GM12878 (cell line): ENCODE measurements around the gene CTSK. TPM values are rescaled to one million over a fixed set of nuclear protein-coding genes. Genes with fewer than 3 reads are reported as not detected.

Experiments
- ATAC-seq: fragments of 200-7000 bp; cut with Tn5 transposase; 3 replicates; pipeline ENCODE4 v1.9.1; 2020; ENCODE audit warnings: mild to moderate bottlenecking, moderate library complexity
- BruUV-seq: library from RNA; stranded (reverse); fragments of 400-500 nt; replicated peaks from 2 replicates; lab custom pipeline; 2021; lab: Mats Ljungman, UMichigan
- CTCF ChIA-PET: fragments of 300-600 bp; sonication (Branson Sonifier 250); formaldehyde crosslinking; extraction: SDS; loops from one replicate; lab custom pipeline; 2021; ENCODE audit warnings: inconsistent platforms; lab: Yijun Ruan, JAX
- POLR2A ChIA-PET: fragments of 350-600 bp; formaldehyde crosslinking; extraction: SDS; loops from one replicate; lab custom pipeline; 2021; ENCODE audit warnings: inconsistent platforms; lab: Charles Lee
- RAD21 ChIA-PET: fragments of 300-600 bp; sonication (Branson Sonifier 250); formaldehyde crosslinking; loops from one replicate; lab custom pipeline; 2023; ENCODE audit warnings: antibody characterized with exemption; ENCODE audit not compliant: unreplicated experiment; lab: Charles Lee
- SMC1A ChIA-PET: fragments of 300-600 bp; sonication (Branson Sonifier 250); formaldehyde crosslinking; loops from one replicate; lab custom pipeline; 2023; ENCODE audit not compliant: unreplicated experiment, uncharacterized antibody; lab: Charles Lee
- DNase-seq: peaks from one replicate; pipeline ENCODE4 v3.0.0-alpha.2; 2011; ENCODE audit warnings: low read depth, low spot score
- FAIRE-seq: peaks from 3 replicates; lab custom pipeline; 2011; peaks lifted over from hg19 to GRCh38; lab: Jason Lieb, UNC
- H2AFZ ChIP-seq: 2 replicates; pipeline ENCODE4 v1.6.0; 2011; ENCODE audit warnings: low read depth, low read length, control low read depth; ENCODE audit not compliant: control insufficient read depth
- H3K27ac ChIP-seq: 2 replicates; pipeline ENCODE4 v1.5.1; 2011; ENCODE audit warnings: control low read depth; ENCODE audit not compliant: control insufficient read depth, insufficient read depth
- H3K27me3 ChIP-seq, 2 experiments: replicated peaks in 1 of 2; 2 replicates each; pipeline versions ENCODE4 v1.6.0 to v1.6.1; 2011; ENCODE audit warnings: low read length in 1 of 2; ENCODE audit not compliant: control insufficient read depth in 2 of 2, insufficient read depth in 2 of 2
- H3K36me3 ChIP-seq, 2 experiments: 2 replicates each; pipeline ENCODE4 v1.5.1; 2011; ENCODE audit warnings: low read length in 1 of 2; ENCODE audit not compliant: control insufficient read depth in 2 of 2, insufficient read depth in 2 of 2
- H3K4me1 ChIP-seq: 2 replicates; pipeline ENCODE4 v1.6.1; 2011; ENCODE audit warnings: mild to moderate bottlenecking, low read length, moderate library complexity, mixed read lengths; ENCODE audit not compliant: control insufficient read depth, insufficient read depth
- H3K4me2 ChIP-seq: 2 replicates; pipeline ENCODE4 v1.6.0; 2011; ENCODE audit warnings: control low read depth; ENCODE audit not compliant: control insufficient read depth, insufficient read depth
- H3K4me3 ChIP-seq: fragments of 200-600 bp; sonication (generic); 2 replicates; pipeline ENCODE4 v1.5.1; 2016
- H3K79me2 ChIP-seq: 2 replicates; pipeline ENCODE4 v1.6.0; 2011; ENCODE audit warnings: low read length; ENCODE audit not compliant: control insufficient read depth, insufficient read depth
- H3K9ac ChIP-seq: 2 replicates; pipeline ENCODE4 v1.8.0; 2011; ENCODE audit warnings: low read length, control low read depth, mixed read lengths; ENCODE audit not compliant: control insufficient read depth, insufficient read depth
- H3K9me3 ChIP-seq: replicated peaks from 3 replicates; pipeline ENCODE4 v1.5.1; 2011; ENCODE audit warnings: mild to moderate bottlenecking, low read length; ENCODE audit not compliant: control insufficient read depth, insufficient read depth
- H4K20me1 ChIP-seq: 2 replicates; pipeline ENCODE4 v1.6.0; 2011; ENCODE audit not compliant: control insufficient read depth, insufficient read depth
- BHLHE40 ChIP-seq, 2 experiments: fragments of 450-650 bp in 1 of 2; IDR thresholded peaks; 2 replicates each; pipeline ENCODE4 v1.6.1; 2011 to 2017; ENCODE audit warnings: low read depth in 2 of 2, borderline replicate concordance in 1 of 2, improper control_type of control experiment in 1 of 2, low read length in 1 of 2, mild to moderate bottlenecking in 1 of 2
- BRCA1 ChIP-seq: IDR thresholded peaks from 2 replicates; pipeline ENCODE4 v1.6.1; 2011; ENCODE audit warnings: low read depth, low read length, improper control_type of control experiment
- CBX3 ChIP-seq: fragments of 200-600 bp; sonication (generic); IDR thresholded peaks from 2 replicates; pipeline ENCODE4 v1.6.1; 2016; ENCODE audit warnings: low read depth, borderline replicate concordance
- CHD1 ChIP-seq: IDR thresholded peaks from 2 replicates; pipeline ENCODE4 v1.6.1; 2012; ENCODE audit warnings: low read depth, low read length, improper control_type of control experiment
- EP300 ChIP-seq, 2 experiments: fragments of 150-350 bp in 1 of 2; IDR thresholded peaks; 2 replicates each; pipeline ENCODE4 v1.6.1; 2011 to 2012; ENCODE audit warnings: low read depth in 2 of 2, low read length in 2 of 2, borderline replicate concordance in 1 of 2, improper control_type of control experiment in 1 of 2, inconsistent platforms in 1 of 2; ENCODE audit not compliant: control insufficient read depth in 1 of 2
- EZH2 ChIP-seq: IDR thresholded peaks from 2 replicates; pipeline ENCODE4 v1.6.1; 2012; ENCODE audit warnings: low read depth, mild to moderate bottlenecking, control low read depth, inconsistent platforms, low read length, borderline replicate concordance; ENCODE audit not compliant: control insufficient read depth
- MYC ChIP-seq: IDR thresholded peaks from 2 replicates; pipeline ENCODE4 v1.6.1; 2011; ENCODE audit warnings: mild to moderate bottlenecking, low read length, moderate library complexity, inconsistent platforms; ENCODE audit not compliant: insufficient read depth, insufficient replicate concordance, insufficient read length, severe bottlenecking
- NFIC ChIP-seq: IDR thresholded peaks from 2 replicates; pipeline ENCODE4 v1.6.1; 2012; ENCODE audit warnings: low read depth, mild to moderate bottlenecking, inconsistent platforms, low read length, moderate library complexity
- SMAD5 ChIP-seq: IDR thresholded peaks from 2 replicates; pipeline ENCODE4 v1.6.1; 2016; ENCODE audit warnings: antibody characterized with exemption, low read depth
- YBX1 ChIP-seq: fragments of 450-650 bp; IDR thresholded peaks from 2 replicates; pipeline ENCODE4 v1.6.1; 2016; ENCODE audit warnings: antibody characterized with exemption
- ZNF384 ChIP-seq: IDR thresholded peaks from 2 replicates; pipeline ENCODE4 v1.6.1; 2012; ENCODE audit warnings: low read depth, mild to moderate bottlenecking, low read length, improper control_type of control experiment, borderline replicate concordance
- WGBS: methylation state at CpG from one replicate; pipeline ENCODE4 v1.1.6; 2016; ENCODE audit warnings: low lambda C conversion rate; ENCODE audit not compliant: insufficient replicate concordance, insufficient coverage; ENCODE audit errors: missing lambda C conversion rate; 5-methylcytosine and 5-hydroxymethylcytosine counted together
- in situ Hi-C: fragments of 300-500 bp; cut with MboI; formaldehyde crosslinking; loops from 9 replicates; pipeline ENCODE4 v1.14.3; 2018; ENCODE audit warnings: mixed read lengths
- intact Hi-C: fragments of 100-400 bp; cut with micrococcal nuclease; formaldehyde crosslinking; loops from one replicate; pipeline ENCODE4 v1.14.2; 2022; ENCODE audit not compliant: unreplicated experiment
- polyA plus RNA-seq, 11 experiments: library from polyadenylated mRNA; depleted of rRNA in 4 of 11; unstranded in 6 of 11; stranded (reverse) in 5 of 11; fragments of >200 nt; fragmentation: Nextera tagmentation in 4 of 11; fragmentation: Illumina TruSeq in 1 of 11; extraction: Ambion mirVana in 4 of 11; extraction: Trizol in 1 of 11; gene quantifications; 1 replicate in 1 of 11; 2 replicates in 10 of 11; pipeline versions ENCODE4 v1.2.1 to v1.2.3, GENCODE V29; 2011 to 2016; ENCODE audit warnings: inconsistent platforms in 2 of 11, missing spikeins in 2 of 11, low read depth in 1 of 11
- total RNA-seq, 4 experiments: library from RNA; depleted of rRNA in 3 of 4; stranded (reverse); fragments of >200 nt in 3 of 4; fragmentation: Illumina TruSeq in 1 of 4; extraction: Trizol in 1 of 4; gene quantifications; 2 replicates each; pipeline versions ENCODE4 v1.2.1 to v1.2.3, GENCODE V29; 2013 to 2021
- TF ChIP-seq, protein P1 (sequence below): IDR thresholded peaks from 2 replicates; pipeline ENCODE4 v1.6.1; 2011; ENCODE audit warnings: low read depth, mild to moderate bottlenecking, low read length, moderate library complexity, borderline replicate concordance; ENCODE audit errors: extremely low read depth
- TF ChIP-seq, protein P2 (sequence below), 3 experiments: IDR thresholded peaks in 2 of 3; conservative IDR thresholded peaks in 1 of 3; 2 replicates each; pipeline ENCODE4 v1.5.1; 2011; ENCODE audit warnings: low read depth in 3 of 3, low read length in 3 of 3, mild to moderate bottlenecking in 3 of 3, control low read depth in 2 of 3, moderate library complexity in 2 of 3, inconsistent platforms in 1 of 3, mixed read lengths in 1 of 3; ENCODE audit not compliant: control insufficient read depth in 2 of 3, insufficient read depth in 1 of 3; ENCODE audit errors: extremely low read depth in 1 of 3
- TF ChIP-seq, protein P3 (sequence below): fragments of 150-350 bp; IDR thresholded peaks from 2 replicates; pipeline ENCODE4 v1.6.1; 2014; ENCODE audit warnings: mild to moderate bottlenecking, low read depth, low read length
- TF ChIP-seq, protein P4 (sequence below): fragments of 450-650 bp; IDR thresholded peaks from 2 replicates; pipeline ENCODE4 v1.6.1; 2014; ENCODE audit warnings: mild to moderate bottlenecking

Gene CTSK
- total and polyA plus RNA-seq, 10 of the 15 experiments (the other 5 are each of a cell fraction or from before 2014, with no cell fraction given), result 0.40 to 3.1 (median 0.83) TPM

DNA sequence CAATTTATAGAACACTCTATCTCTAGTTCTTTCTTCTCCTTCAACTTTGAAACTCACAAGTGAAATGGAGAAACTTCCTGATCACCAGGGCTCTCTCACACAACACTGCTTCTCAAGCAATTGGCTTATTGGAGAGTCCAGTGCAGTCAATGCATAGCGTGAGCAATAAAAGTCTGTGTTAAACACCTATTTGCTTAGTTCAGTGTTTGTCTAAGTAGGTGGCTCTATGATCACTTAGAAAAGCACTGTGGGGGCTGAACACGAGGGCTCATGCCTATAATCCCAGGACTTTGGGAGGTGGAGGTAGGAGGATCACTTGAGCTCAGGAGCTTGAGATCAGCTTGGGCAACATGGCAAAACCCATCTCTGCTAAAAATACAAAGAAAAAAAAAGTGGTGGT, 54.6 kb downstream of the CTSK start:
- WGBS, result 100% methylated on average over 2 of the region's 2 CpGs
- BruUV-seq, result no TSS peak
- SMC1A ChIA-PET, result interaction anchor here (0.8 to 2.2 kb wide), 2 partner anchors 9 to 290 kb away, joined by 3 to 5 read pairs; no protein-coding TSS in a partner anchor
- CTCF ChIA-PET, result no interaction called here
- no peak overlapping the region for H3K4me3 ChIP-seq
- H3K27ac ChIP-seq, result no peak overlapping the region
- no peak overlapping the region for H3K4me2 ChIP-seq
- no peaks in the 10 kb centered on the region for H3K79me2 ChIP-seq
- H2AFZ ChIP-seq, result no peak overlapping the region
- RAD21 ChIA-PET, result no interaction called here
- DNase-seq (no peak), ATAC-seq (no peak), FAIRE-seq (no peak)
- no peak overlapping the region for H3K9ac ChIP-seq
- H4K20me1 ChIP-seq, result no peaks in the 10 kb centered on the region
- no peaks in the 10 kb centered on the region for H3K4me1 ChIP-seq
- TF ChIP-seq CBX3 (no peak), ZNF384 (no peak), NFIC (no peak), MYC (no peak), BHLHE40 (IDR thresholded peaks at IDR 0.05; ENCODE audit: borderline replicate concordance in 1 of 2, low read depth in 2 of 2, low read length in 1 of 2) (no peak), CHD1 (no peak), BRCA1 (no peak), SMAD5 (no peak), YBX1 (no peak), EZH2 (no peak), EP300 (IDR thresholded peaks at IDR 0.05; ENCODE audit: borderline replicate concordance in 1 of 2, control insufficient read depth in 1 of 2, low read depth in 2 of 2, low read length in 2 of 2) (no peak)
- TF ChIP-seq, protein P1, sequence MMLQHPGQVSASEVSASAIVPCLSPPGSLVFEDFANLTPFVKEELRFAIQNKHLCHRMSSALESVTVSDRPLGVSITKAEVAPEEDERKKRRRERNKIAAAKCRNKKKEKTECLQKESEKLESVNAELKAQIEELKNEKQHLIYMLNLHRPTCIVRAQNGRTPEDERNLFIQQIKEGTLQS, result no peak
- TF ChIP-seq, protein P2, sequence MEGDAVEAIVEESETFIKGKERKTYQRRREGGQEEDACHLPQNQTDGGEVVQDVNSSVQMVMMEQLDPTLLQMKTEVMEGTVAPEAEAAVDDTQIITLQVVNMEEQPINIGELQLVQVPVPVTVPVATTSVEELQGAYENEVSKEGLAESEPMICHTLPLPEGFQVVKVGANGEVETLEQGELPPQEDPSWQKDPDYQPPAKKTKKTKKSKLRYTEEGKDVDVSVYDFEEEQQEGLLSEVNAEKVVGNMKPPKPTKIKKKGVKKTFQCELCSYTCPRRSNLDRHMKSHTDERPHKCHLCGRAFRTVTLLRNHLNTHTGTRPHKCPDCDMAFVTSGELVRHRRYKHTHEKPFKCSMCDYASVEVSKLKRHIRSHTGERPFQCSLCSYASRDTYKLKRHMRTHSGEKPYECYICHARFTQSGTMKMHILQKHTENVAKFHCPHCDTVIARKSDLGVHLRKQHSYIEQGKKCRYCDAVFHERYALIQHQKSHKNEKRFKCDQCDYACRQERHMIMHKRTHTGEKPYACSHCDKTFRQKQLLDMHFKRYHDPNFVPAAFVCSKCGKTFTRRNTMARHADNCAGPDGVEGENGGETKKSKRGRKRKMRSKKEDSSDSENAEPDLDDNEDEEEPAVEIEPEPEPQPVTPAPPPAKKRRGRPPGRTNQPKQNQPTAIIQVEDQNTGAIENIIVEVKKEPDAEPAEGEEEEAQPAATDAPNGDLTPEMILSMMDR (IDR thresholded peaks at IDR 0.05 in 2 of 3, conservative IDR thresholded peaks at IDR 0.05 in 1 of 3; ENCODE audit: control insufficient read depth in 2 of 3, extremely low read depth in 1 of 3, insufficient read depth in 1 of 3, low read depth in 3 of 3, low read length in 3 of 3), result no peak
- TF ChIP-seq, protein P3, sequence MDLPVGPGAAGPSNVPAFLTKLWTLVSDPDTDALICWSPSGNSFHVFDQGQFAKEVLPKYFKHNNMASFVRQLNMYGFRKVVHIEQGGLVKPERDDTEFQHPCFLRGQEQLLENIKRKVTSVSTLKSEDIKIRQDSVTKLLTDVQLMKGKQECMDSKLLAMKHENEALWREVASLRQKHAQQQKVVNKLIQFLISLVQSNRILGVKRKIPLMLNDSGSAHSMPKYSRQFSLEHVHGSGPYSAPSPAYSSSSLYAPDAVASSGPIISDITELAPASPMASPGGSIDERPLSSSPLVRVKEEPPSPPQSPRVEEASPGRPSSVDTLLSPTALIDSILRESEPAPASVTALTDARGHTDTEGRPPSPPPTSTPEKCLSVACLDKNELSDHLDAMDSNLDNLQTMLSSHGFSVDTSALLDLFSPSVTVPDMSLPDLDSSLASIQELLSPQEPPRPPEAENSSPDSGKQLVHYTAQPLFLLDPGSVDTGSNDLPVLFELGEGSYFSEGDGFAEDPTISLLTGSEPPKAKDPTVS, result no peak
- TF ChIP-seq, protein P4, sequence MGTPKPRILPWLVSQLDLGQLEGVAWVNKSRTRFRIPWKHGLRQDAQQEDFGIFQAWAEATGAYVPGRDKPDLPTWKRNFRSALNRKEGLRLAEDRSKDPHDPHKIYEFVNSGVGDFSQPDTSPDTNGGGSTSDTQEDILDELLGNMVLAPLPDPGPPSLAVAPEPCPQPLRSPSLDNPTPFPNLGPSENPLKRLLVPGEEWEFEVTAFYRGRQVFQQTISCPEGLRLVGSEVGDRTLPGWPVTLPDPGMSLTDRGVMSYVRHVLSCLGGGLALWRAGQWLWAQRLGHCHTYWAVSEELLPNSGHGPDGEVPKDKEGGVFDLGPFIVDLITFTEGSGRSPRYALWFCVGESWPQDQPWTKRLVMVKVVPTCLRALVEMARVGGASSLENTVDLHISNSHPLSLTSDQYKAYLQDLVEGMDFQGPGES, result no peak
- intact Hi-C loops, result no loop called here
- in situ Hi-C loops, result no loop called here
- no peaks in the 10 kb centered on the region for H3K27me3 ChIP-seq
- POLR2A ChIA-PET, result no interaction called here
- H3K36me3 ChIP-seq, result peaks cover 8 to 29% of the 10 kb centered on the region in 2 experiments
- H3K9me3 ChIP-seq, result no peaks in the 10 kb centered on the region
